GF-D8 (cell line): Measurements from ENCODE around the gene SPINK1.
"Not testable (repeated sequence)": the region's sequence is repeated elsewhere in the genome, so short reads cannot be mapped to it uniquely, and the experiment has no call there.

Experiments
- DNase-seq: peaks from one replicate; lab custom pipeline; 2025; lab: John Stamatoyannopoulos, UW

Gene SPINK1

GRCh38 chr5:147831465-147831864, at the start of gene SPINK1:
SPINK1 (minus strand) TSS chr5:147831671; CDS start chr5:147831577, 94 bp downstream.
- DNase-seq: no peak

- DNase-seq: no peak
Measured at GRCh38 chr5:147880487-147880886, 49.0 kb upstream of the SPINK1 start.

GRCh38 chr5:147879784-147880183, 48.3 kb upstream of the SPINK1 start:
- DNase-seq: no peak

- no peak for DNase-seq
Measured at GRCh38 chr5:147878066-147878759, 46.7 kb upstream of the SPINK1 start, which contains the start of gene SCGB3A2. SCGB3A2 (plus strand) TSS chr5:147878711; CDS start chr5:147878804, 93 bp downstream.

- no peak for DNase-seq
Measured at GRCh38 chr5:147876626-147877025, 45.2 kb upstream of the SPINK1 start.

GRCh38 chr5:147876141-147876540, 44.7 kb upstream of the SPINK1 start:
- DNase-seq: no peak

- no peak for DNase-seq
Measured at GRCh38 chr5:147874910-147875367, 43.5 kb upstream of the SPINK1 start.

GRCh38 chr5:147874118-147874875, 42.8 kb upstream of the SPINK1 start:
- not testable (repeated sequence) for DNase-seq

- not testable (repeated sequence) for DNase-seq
Measured at GRCh38 chr5:147872744-147873435, 41.4 kb upstream of the SPINK1 start.

GRCh38 chr5:147871980-147872549, 40.6 kb upstream of the SPINK1 start:
- not testable (repeated sequence) for DNase-seq

GRCh38 chr5:147869892-147870291, 38.4 kb upstream of the SPINK1 start:
- DNase-seq: not testable (repeated sequence)

- no peak for DNase-seq
Measured at GRCh38 chr5:147869112-147869511, 37.6 kb upstream of the SPINK1 start.

- no peak for DNase-seq
Measured at GRCh38 chr5:147863454-147864158, 32.1 kb upstream of the SPINK1 start.

- no peak for DNase-seq
Measured at GRCh38 chr5:147860641-147861025, 29.2 kb upstream of the SPINK1 start.

GRCh38 chr5:147859962-147860640, 28.6 kb upstream of the SPINK1 start:
- DNase-seq: no peak

GRCh38 chr5:147858565-147858964, 27.1 kb upstream of the SPINK1 start:
- DNase-seq: no peak

- DNase-seq: no peak
Measured at GRCh38 chr5:147857302-147858129, 26.0 kb upstream of the SPINK1 start.

- DNase-seq: no peak
Measured at GRCh38 chr5:147856801-147857200, 25.3 kb upstream of the SPINK1 start.

- no peak for DNase-seq
Measured at GRCh38 chr5:147855774-147856069, 24.3 kb upstream of the SPINK1 start.
